GM12891 (cell line): ENCODE data around the gene POLD3.

ENCODE experiments used
- PAX5 ChIP-seq: IDR thresholded peaks from 2 replicates; pipeline ENCODE4 v1.6.1; 2011; ENCODE audit warnings: low read length, moderate library complexity, mild to moderate bottlenecking; ENCODE audit not compliant: insufficient read depth, severe bottlenecking
- POLR2A ChIP-seq: IDR thresholded peaks from 2 replicates; pipeline ENCODE4 v1.6.1; 2011; ENCODE audit warnings: low read depth, low read length, control low read depth
- POLR2AphosphoS5 ChIP-seq: IDR thresholded peaks from 2 replicates; pipeline ENCODE4 v1.6.1; 2011; ENCODE audit warnings: low read depth, low read length, control low read depth
- POU2F2 ChIP-seq: IDR thresholded peaks from 2 replicates; pipeline ENCODE4 v1.6.1; 2011; ENCODE audit warnings: low read depth, mild to moderate bottlenecking, control low read depth, low read length, moderate library complexity
- TAF1 ChIP-seq: IDR thresholded peaks from 2 replicates; pipeline ENCODE4 v1.6.1; 2011; ENCODE audit warnings: low read depth, low read length, control low read depth

DNA sequence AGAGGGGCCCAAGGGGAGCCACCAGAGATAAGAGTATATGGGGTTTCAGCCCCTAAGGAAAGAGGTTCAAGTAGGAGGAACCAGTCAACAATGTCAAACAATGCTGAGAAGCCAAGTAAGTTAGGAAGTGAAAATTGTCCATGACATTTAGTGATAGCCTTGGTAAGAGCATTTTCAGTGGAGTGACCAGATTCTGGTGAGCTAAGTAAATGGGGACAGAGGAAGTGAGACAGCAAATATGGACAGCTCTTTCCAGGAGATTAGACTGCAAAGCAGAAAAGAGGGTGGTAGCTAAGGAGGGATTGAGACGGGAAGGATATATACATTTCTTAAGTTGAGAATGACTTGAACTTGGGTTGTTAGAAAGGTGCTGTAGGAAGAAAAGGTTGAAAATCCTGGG is 22.9 kb downstream of the POLD3 start:
- no peak for TF ChIP-seq POLR2A
- TF ChIP-seq POLR2AphosphoS5, result no peak
- no peak for TF ChIP-seq TAF1
- TF ChIP-seq PAX5, result no peak
- no peak for TF ChIP-seq POU2F2
